Measurements from ENCODE around the gene MED16.

MED16 gene

GRCh38 chr19:927780-928401 is 34.9 kb upstream of the MED16 start:
- Histone ChIP-seq H3K36me3 (ENCODE audit: insufficient read depth, low read length) (peaks cover 4% of the 10 kb centered on the region; the same call in 1 of the 2 replicates), H4K20me1 (ENCODE audit: insufficient read depth, low read length, poor library complexity, severe bottlenecking) (peaks cover 8% of the 10 kb centered on the region), H3K79me2 (ENCODE audit: insufficient read depth, low read length) (peaks cover 35% of the 10 kb centered on the region), H3K9me2 (replicated peaks; ENCODE audit: low read depth, low read length) (no peaks in the 10 kb centered on the region), H3K27me3 (ENCODE audit: insufficient read depth, low read length, poor library complexity, severe bottlenecking) (peaks cover 5% of the 10 kb centered on the region), H3K9ac (ENCODE audit: low read depth, low read length, poor library complexity, severe bottlenecking) (peak overlapping the region; percentile 98), H3K4me3 (ENCODE audit: low read length, poor library complexity, severe bottlenecking) (peak overlapping the region; percentile 100), H2AFZ (ENCODE audit: low read length) (no peak overlapping the region), H3F3A (ENCODE audit: low read depth) (no peaks in the 10 kb centered on the region), H3K4me1 (ENCODE audit: insufficient read depth, low read length, poor library complexity, severe bottlenecking) (no peaks in the 10 kb centered on the region), H3K4me2 (ENCODE audit: low read depth, low read length, poor library complexity, severe bottlenecking) (peak overlapping the region; percentile 81), H3K9me3 (ENCODE audit: insufficient read depth, low read depth, low read length) (no peaks in the 10 kb centered on the region)
- TF ChIP-seq CTCF (conservative IDR thresholded peaks at IDR 0.05; ENCODE audit: low read length) (no peak), EZH2phosphoT487 (IDR thresholded peaks at IDR 0.05; ENCODE audit: borderline replicate concordance) (no peak)

GRCh38 chr19:927351-927779 is 34.4 kb upstream of the MED16 start:
- peak overlapping the region; percentile 81 for H3K4me2 ChIP-seq (ENCODE audit: low read depth, low read length, poor library complexity, severe bottlenecking)
- peak overlapping the region; percentile 73; the same call in 1 of the 2 replicates for H2AFZ ChIP-seq (ENCODE audit: low read length)
- H3K9ac ChIP-seq (ENCODE audit: low read depth, low read length, poor library complexity, severe bottlenecking), result peak overlapping the region; percentile 98
- H3K36me3 ChIP-seq (ENCODE audit: insufficient read depth, low read length), result no peaks in the 10 kb centered on the region
- H3K79me2 ChIP-seq (ENCODE audit: insufficient read depth, low read length), result peaks cover 31% of the 10 kb centered on the region
- TF ChIP-seq CTCF (conservative IDR thresholded peaks at IDR 0.05; ENCODE audit: low read length) (no peak), EZH2phosphoT487 (IDR thresholded peaks at IDR 0.05; ENCODE audit: borderline replicate concordance) (no peak)
- H4K20me1 ChIP-seq (ENCODE audit: insufficient read depth, low read length, poor library complexity, severe bottlenecking), result peaks cover 8% of the 10 kb centered on the region
- no peaks in the 10 kb centered on the region for H3K9me3 ChIP-seq (ENCODE audit: insufficient read depth, low read depth, low read length)
- no peaks in the 10 kb centered on the region for H3K9me2 ChIP-seq (replicated peaks; ENCODE audit: low read depth, low read length)
- H3F3A ChIP-seq (ENCODE audit: low read depth), result no peaks in the 10 kb centered on the region
- peak overlapping the region; percentile 100 for H3K4me3 ChIP-seq (ENCODE audit: low read length, poor library complexity, severe bottlenecking)
- no peaks in the 10 kb centered on the region for H3K4me1 ChIP-seq (ENCODE audit: insufficient read depth, low read length, poor library complexity, severe bottlenecking)
- peaks cover 5% of the 10 kb centered on the region for H3K27me3 ChIP-seq (ENCODE audit: insufficient read depth, low read length, poor library complexity, severe bottlenecking)

GRCh38 chr19:926589-927350 is 33.8 kb upstream of the MED16 start:
- Histone ChIP-seq H3K36me3 (ENCODE audit: insufficient read depth, low read length) (no peaks in the 10 kb centered on the region), H3K27me3 (ENCODE audit: insufficient read depth, low read length, poor library complexity, severe bottlenecking) (peaks cover 5% of the 10 kb centered on the region), H3K9ac (ENCODE audit: low read depth, low read length, poor library complexity, severe bottlenecking) (peak overlapping the region; percentile 98), H3K4me3 (ENCODE audit: low read length, poor library complexity, severe bottlenecking) (peak overlapping the region; percentile 100), H3K9me2 (replicated peaks; ENCODE audit: low read depth, low read length) (no peaks in the 10 kb centered on the region), H3F3A (ENCODE audit: low read depth) (no peaks in the 10 kb centered on the region), H3K4me1 (ENCODE audit: insufficient read depth, low read length, poor library complexity, severe bottlenecking) (peaks cover 2% of the 10 kb centered on the region), H3K4me2 (ENCODE audit: low read depth, low read length, poor library complexity, severe bottlenecking) (peak overlapping the region; percentile 81), H2AFZ (ENCODE audit: low read length) (peak overlapping the region; percentile 73), H3K79me2 (ENCODE audit: insufficient read depth, low read length) (peaks cover 31% of the 10 kb centered on the region), H3K9me3 (ENCODE audit: insufficient read depth, low read depth, low read length) (no peaks in the 10 kb centered on the region), H4K20me1 (ENCODE audit: insufficient read depth, low read length, poor library complexity, severe bottlenecking) (peaks cover 4% of the 10 kb centered on the region)
- TF ChIP-seq EZH2phosphoT487 (IDR thresholded peaks at IDR 0.05; ENCODE audit: borderline replicate concordance) (no peak), CTCF (conservative IDR thresholded peaks at IDR 0.05; ENCODE audit: low read length) (no peak)
